HG02759 (cell line): ENCODE data around the gene ZDHHC19.
A peak's percentile ranks its signal among the peaks of the same experiment; 100 is the strongest.
"Not testable (repeated sequence)": the region's sequence is repeated elsewhere in the genome, so short reads cannot be mapped to it uniquely, and the experiment has no call there.

Experiments
- ATAC-seq: cut with Tn5 transposase; IDR thresholded peaks from one replicate; pipeline ENCODE4 v1.9.1; 2021; ENCODE audit warnings: mild to moderate bottlenecking, moderate library complexity; ENCODE audit not compliant: unreplicated experiment

ZDHHC19 gene

GRCh38 chr3:196205442-196206205 lies 5.6 kb downstream of the ZDHHC19 start:
- ATAC-seq: not testable (repeated sequence)

GRCh38 chr3:196203846-196204245 lies 7.4 kb downstream of the ZDHHC19 start:
- no peak for ATAC-seq

GRCh38 chr3:196202516-196202970 lies 8.7 kb downstream of the ZDHHC19 start:
- ATAC-seq: peak; percentile 74

- no peak for ATAC-seq
These were observed 12.1 kb downstream of the ZDHHC19 start for GRCh38 chr3:196198771-196199753.

- no peak for ATAC-seq
These were observed 13.0 kb downstream of the ZDHHC19 start for GRCh38 chr3:196198081-196198675.

- no peak for ATAC-seq
These were observed 13.7 kb downstream of the ZDHHC19 start for GRCh38 chr3:196197524-196197923.

- ATAC-seq: no peak
These were observed 15.4 kb downstream of the ZDHHC19 start for GRCh38 chr3:196195664-196196265.

- no peak for ATAC-seq
These were observed 16.7 kb downstream of the ZDHHC19 start for GRCh38 chr3:196194542-196194915.

GRCh38 chr3:196193736-196194541 lies 17.3 kb downstream of the ZDHHC19 start:
- ATAC-seq: no peak

- ATAC-seq: no peak
These were observed 18.0 kb downstream of the ZDHHC19 start for GRCh38 chr3:196193133-196193735.

- ATAC-seq: peak; percentile 9
These were observed 18.6 kb downstream of the ZDHHC19 start for GRCh38 chr3:196192524-196193051.

- peak; percentile 62 for ATAC-seq
These were observed 19.1 kb downstream of the ZDHHC19 start for GRCh38 chr3:196192036-196192523.

GRCh38 chr3:196189566-196190347 lies 21.4 kb downstream of the ZDHHC19 start:
- no peak for ATAC-seq

- ATAC-seq: peak; percentile 69
These were observed 24.3 kb downstream of the ZDHHC19 start for GRCh38 chr3:196186651-196187573.

- ATAC-seq: no peak
These were observed 26.3 kb downstream of the ZDHHC19 start for GRCh38 chr3:196184881-196185280.

- ATAC-seq: not testable (repeated sequence)
These were observed 27.1 kb downstream of the ZDHHC19 start for GRCh38 chr3:196184169-196184432.

- no peak for ATAC-seq
These were observed 30.1 kb downstream of the ZDHHC19 start for GRCh38 chr3:196181127-196181546.

- ATAC-seq: no peak
These were observed 30.9 kb downstream of the ZDHHC19 start for GRCh38 chr3:196180346-196180745.
